IPS-20b (cell line): ENCODE measurements around the gene HOXC13.

ENCODE experiments used
- H3K27ac ChIP-seq: one replicate; pipeline ENCODE4 v1.5.1; 2013; ENCODE audit warnings: low read length
- H3K27me3 ChIP-seq: 2 replicates; pipeline ENCODE4 v1.6.1; 2013; ENCODE audit warnings: mild to moderate bottlenecking, low read length, inconsistent platforms; ENCODE audit not compliant: insufficient read depth
- H3K36me3 ChIP-seq: 2 replicates; pipeline ENCODE4 v1.6.1; 2013; ENCODE audit warnings: low read depth, mild to moderate bottlenecking, inconsistent platforms, low read length, moderate library complexity; ENCODE audit not compliant: insufficient read depth
- H3K4me1 ChIP-seq: 2 replicates; pipeline ENCODE4 v1.6.1; 2013; ENCODE audit warnings: mild to moderate bottlenecking, control low read depth, inconsistent platforms, low read length, moderate library complexity; ENCODE audit not compliant: insufficient read depth
- H3K4me3 ChIP-seq: 2 replicates; pipeline ENCODE4 v1.5.1; 2013; ENCODE audit warnings: mild to moderate bottlenecking, low read length, inconsistent platforms
- H3K9ac ChIP-seq: 2 replicates; pipeline ENCODE4 v1.6.1; 2013; ENCODE audit warnings: low read depth, mild to moderate bottlenecking, inconsistent platforms, low read length, moderate library complexity
- H3K9me3 ChIP-seq: 2 replicates; pipeline ENCODE4 v1.6.1; 2013; ENCODE audit warnings: mild to moderate bottlenecking, low read depth, low read length, inconsistent platforms; ENCODE audit not compliant: insufficient read depth

The HOXC13 gene

DNA sequence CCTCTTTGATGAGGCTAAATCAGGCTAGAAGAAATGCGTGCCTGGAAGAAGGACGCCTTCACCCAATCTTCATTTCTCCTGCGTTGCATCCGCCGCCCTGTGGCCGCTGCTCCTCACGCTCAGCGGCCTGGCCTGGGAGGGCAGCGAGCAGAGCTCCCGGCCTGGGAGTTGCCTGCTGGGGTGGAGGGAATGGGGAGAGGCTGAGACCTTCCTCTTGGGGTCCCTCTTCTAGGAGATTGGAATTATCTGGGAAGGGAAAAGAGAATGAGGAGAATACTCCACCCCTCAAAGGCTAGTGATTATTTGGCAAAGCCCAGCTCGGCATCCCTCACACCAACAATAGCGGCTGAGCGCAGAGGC lies 13.7 kb downstream of the HOXC13 start:
- peaks cover 100% of the 10 kb centered on the region for H3K27me3 ChIP-seq
- H3K4me1 ChIP-seq, result no peaks in the 10 kb centered on the region

DNA sequence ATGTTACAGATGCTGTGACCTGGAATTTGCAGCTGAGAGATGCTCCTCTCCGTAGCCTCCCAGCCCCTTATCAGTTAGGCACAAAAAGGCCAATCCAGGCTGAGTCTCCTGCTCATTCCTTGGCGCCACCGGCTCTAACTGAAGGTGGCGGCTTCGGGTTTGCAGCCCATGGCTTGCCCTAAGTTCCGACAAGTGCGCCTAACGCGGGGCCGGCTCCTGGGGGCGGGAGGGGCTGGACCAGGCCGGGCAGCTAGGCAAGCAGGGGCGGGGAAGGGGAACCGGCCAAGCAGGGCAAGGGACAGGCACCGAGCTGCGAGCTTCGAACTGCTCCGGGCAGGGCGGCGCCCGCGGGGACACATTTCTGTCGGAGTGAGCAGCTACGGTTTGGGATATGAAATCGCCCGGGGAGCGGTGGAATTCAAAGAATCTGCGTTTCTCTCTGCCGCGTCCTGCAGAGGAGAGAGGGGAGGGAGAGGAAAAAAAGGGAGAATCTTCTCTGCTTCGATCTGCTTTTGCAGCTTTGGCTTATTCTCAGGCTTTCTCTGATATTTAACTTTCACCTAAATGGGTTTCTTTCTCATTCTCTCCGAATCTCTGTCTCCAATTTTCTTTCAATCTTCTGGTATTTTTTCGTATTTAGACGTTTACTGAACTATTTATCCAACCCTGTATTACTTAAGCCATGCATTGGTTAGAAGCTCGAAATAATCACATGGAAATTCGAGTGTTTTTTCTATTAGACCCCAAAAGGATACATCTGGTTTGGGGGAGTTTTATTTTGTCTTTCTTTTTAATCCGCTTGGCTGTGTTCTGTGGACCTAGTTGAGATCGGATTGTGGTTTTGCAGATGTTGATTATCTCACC lies 14.5 kb downstream of the HOXC13 start:
- Histone ChIP-seq H3K9me3 (peaks cover 8% of the 10 kb centered on the region; the same call in 1 of the 2 replicates), H3K36me3 (no peaks in the 10 kb centered on the region), H3K27me3 (peaks cover 100% of the 10 kb centered on the region), H3K4me1 (no peaks in the 10 kb centered on the region), H3K27ac (no peak overlapping the region), H3K9ac (no peak overlapping the region), H3K4me3 (no peak overlapping the region)

More for the DNA sequence above, 13.7 kb downstream of the HOXC13 start:
- H3K4me3 ChIP-seq, result no peak overlapping the region
- H3K27ac ChIP-seq, result no peak overlapping the region
- H3K9me3 ChIP-seq, result peaks cover 8% of the 10 kb centered on the region; the same call in 1 of the 2 replicates
- no peak overlapping the region for H3K9ac ChIP-seq
- H3K36me3 ChIP-seq, result no peaks in the 10 kb centered on the region

DNA sequence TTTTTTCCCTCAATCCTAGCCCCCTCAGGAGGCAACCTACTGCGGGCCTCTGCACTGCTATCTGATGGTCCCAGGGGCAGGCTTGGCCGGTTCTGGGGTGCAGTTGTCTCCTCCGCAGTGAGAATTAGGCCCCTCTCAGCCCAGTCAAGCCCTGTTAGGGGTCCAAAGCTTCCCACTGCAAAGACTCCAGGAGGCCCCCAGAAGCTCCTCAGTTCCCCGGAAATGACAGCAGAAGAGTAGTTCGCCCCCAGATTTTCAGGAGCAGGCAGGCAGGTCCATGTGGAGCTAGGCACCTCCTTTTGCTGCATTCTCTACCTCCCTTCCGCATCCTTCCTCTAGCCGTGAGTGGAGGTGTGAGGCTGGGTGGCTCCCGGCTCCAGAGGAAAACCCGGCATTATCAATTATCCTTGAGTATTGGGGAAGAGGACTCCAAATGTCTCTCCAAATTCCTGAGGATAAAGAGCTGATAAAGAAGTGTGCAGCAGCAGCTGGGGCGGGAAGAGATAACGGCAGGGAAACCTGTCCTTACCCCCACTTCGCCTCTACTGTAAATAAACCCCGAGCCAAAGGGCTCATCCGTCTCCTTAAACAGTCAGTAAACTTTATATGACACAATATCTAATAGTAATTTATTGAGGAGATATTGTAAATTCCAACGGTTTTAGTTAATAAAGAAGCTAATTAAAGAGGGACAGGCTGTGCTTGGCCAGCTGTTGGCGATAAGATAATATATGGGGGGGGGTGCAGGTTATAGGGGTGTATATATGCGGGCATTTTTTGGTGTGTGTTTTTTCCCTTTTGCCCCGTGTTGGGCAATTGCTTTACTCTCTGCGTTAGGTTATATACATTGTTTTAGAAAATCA lies 15.4 kb downstream of the HOXC13 start:
- Histone ChIP-seq H3K4me3 (no peak overlapping the region), H3K36me3 (no peaks in the 10 kb centered on the region), H3K27ac (no peak overlapping the region), H3K9ac (no peak overlapping the region), H3K4me1 (no peaks in the 10 kb centered on the region), H3K9me3 (peaks cover 8% of the 10 kb centered on the region; the same call in 1 of the 2 replicates), H3K27me3 (peaks cover 100% of the 10 kb centered on the region)

DNA sequence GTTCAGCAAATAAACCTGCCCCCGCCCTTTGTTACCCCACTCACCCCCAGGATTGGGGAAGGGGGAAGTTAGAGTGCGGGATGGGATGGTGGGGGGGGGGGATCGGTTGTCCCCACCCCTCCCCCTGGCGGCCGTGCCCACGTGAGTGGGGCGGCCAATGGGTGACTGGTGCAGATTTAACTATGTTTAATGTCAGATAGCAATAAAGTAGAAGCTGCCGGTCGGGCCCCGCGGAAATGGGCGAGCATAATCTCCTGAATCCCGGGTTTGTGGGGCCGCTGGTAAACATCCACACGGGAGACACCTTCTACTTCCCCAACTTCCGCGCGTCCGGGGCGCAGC lies 16.0 kb downstream of the HOXC13 start, which contains the start of gene HOXC12:
Gene HOXC12, plus strand, starts transcription at position 210 of the 342 bp plus-strand sequence. Its CDS starts 27 bp downstream, at position 237.
- H3K4me3 ChIP-seq, result no peak within 1 kb of the TSS
- H3K27ac ChIP-seq, result no peak within 1 kb of the TSS
- H3K27me3 ChIP-seq, result peaks cover 100% of the 10 kb centered on the region

DNA sequence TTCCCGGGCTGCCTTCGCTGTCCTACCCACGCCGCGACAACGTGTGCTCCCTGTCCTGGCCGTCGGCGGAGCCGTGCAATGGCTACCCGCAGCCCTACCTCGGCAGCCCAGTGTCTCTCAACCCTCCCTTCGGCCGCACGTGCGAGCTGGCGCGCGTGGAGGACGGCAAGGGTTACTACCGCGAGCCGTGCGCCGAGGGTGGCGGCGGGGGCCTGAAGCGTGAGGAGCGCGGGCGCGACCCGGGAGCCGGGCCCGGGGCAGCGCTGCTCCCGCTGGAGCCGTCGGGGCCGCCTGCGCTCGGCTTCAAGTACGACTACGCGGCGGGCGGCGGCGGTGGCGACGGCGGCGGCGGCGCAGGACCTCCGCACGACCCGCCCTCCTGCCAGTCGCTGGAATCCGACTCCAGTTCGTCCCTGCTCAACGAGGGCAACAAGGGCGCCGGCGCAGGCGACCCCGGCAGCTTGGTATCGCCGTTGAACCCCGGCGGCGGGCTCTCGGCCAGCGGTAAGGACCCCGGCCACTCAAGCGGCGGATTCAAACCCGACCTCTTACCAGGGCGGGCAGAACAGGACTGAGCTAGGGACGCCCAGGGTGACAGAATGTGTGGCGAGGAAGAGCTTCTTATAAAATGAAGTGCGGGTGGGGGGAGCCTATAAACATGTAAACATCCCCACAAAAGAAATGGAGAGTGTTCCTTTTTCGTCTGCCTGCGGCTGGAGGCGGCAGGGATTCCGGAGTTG lies 16.6 kb downstream of the HOXC13 start:
- no peak overlapping the region for H3K27ac ChIP-seq
- peaks cover 8% of the 10 kb centered on the region; the same call in 1 of the 2 replicates for H3K9me3 ChIP-seq
- no peak overlapping the region for H3K9ac ChIP-seq
- H3K4me1 ChIP-seq, result no peaks in the 10 kb centered on the region
- no peaks in the 10 kb centered on the region for H3K36me3 ChIP-seq
- no peak overlapping the region for H3K4me3 ChIP-seq
- H3K27me3 ChIP-seq, result peaks cover 100% of the 10 kb centered on the region

More for the DNA sequence above, 16.0 kb downstream of the HOXC13 start, which contains the start of gene HOXC12:
- Histone ChIP-seq H3K9me3 (peaks cover 8% of the 10 kb centered on the region; the same call in 1 of the 2 replicates), H3K9ac (no peak within 1 kb of the TSS), H3K36me3 (no peaks in the 10 kb centered on the region), H3K4me1 (no peaks in the 10 kb centered on the region)

DNA sequence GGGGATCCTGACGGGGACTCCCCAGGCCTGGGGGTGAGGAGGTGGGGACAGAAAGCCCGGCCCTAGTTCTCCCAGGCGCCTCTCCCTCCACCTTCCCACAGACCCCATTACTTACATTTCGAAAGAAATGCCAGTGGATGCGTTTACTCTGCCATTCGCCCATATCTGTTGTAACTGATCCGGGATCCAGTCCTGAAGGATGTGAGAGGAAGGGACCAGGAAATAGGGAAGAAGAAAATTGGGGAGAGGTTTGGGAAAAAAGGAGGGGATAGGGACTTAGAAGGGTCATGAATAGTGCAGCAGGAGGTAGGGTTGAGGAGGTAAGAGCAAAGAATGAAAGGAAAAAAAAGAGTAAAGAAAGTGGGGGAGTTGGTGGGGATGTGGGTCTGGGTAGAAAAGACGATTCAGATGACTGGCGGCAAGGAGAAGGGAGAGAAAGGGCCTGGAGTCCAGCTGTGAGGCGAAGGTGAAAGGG lies 17.2 kb downstream of the HOXC13 start:
- Histone ChIP-seq H3K27ac (no peak overlapping the region), H3K27me3 (peaks cover 100% of the 10 kb centered on the region), H3K9me3 (peaks cover 8% of the 10 kb centered on the region; the same call in 1 of the 2 replicates), H3K4me1 (no peaks in the 10 kb centered on the region), H3K4me3 (no peak overlapping the region), H3K36me3 (no peaks in the 10 kb centered on the region), H3K9ac (no peak overlapping the region)

DNA sequence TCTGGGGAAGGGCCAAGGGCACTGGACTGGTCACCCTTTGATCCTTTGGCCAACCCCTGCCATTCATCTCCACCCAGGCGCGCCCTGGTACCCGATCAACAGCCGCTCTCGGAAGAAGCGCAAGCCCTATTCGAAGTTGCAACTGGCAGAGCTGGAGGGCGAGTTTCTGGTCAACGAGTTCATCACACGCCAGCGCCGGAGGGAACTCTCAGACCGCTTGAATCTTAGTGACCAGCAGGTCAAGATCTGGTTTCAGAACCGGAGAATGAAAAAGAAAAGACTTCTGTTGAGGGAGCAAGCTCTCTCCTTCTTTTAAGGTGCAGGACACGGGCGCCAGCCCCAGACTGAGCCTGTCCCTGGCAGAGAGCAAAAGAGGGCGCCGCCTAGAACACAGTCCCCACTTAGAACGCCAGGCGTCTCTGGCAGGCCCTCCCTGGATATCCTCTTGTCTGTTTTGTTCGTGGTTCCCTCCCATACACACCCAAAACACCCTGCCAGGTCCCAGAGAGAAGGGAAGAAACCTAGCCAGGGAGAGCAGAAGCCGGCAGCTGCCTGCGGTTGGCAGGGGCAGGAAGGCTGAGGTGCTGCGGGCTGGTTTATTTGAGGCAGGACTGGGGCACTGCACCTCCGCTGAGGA lies 17.7 kb downstream of the HOXC13 start:
- Histone ChIP-seq H3K27me3 (peaks cover 100% of the 10 kb centered on the region), H3K36me3 (no peaks in the 10 kb centered on the region), H3K9ac (no peak overlapping the region), H3K4me3 (no peak overlapping the region), H3K9me3 (peaks cover 8% of the 10 kb centered on the region; the same call in 1 of the 2 replicates), H3K4me1 (no peaks in the 10 kb centered on the region), H3K27ac (no peak overlapping the region)

DNA sequence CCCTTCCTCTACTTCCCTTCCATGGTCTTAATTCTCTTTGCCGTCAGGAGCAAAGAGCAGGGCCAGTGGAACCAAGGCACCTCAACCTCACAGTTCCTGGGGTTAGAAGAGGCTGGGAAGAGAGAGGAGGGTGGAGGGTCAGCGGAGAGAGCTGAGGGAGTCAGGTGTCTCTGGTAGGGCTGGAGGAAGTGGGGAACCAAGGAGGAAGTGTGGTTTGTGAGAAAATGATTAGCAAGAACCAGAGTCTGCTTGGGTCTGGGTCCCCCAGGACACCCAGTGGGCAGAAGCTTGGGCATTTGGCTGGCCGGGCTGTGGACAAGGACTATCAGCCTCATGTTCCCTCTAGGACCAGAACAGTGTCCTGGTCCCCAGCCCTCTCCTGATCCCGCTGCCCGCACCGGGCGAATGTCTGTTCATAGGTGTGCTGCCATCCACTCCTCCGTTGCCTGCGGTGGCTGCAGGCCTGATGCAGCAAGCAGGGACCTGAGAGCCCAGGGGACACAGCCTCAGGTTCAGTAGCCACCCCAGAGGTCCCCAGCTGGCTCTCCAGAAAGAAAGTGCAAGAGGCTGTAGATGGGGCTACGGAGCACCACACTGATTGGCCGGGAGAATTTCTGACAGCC lies 18.4 kb downstream of the HOXC13 start:
- no peaks in the 10 kb centered on the region for H3K36me3 ChIP-seq
- no peak overlapping the region for H3K9ac ChIP-seq
- H3K27ac ChIP-seq, result no peak overlapping the region
- H3K4me1 ChIP-seq, result no peaks in the 10 kb centered on the region
- peaks cover 100% of the 10 kb centered on the region for H3K27me3 ChIP-seq
- H3K4me3 ChIP-seq, result no peak overlapping the region
- H3K9me3 ChIP-seq, result peaks cover 8% of the 10 kb centered on the region; the same call in 1 of the 2 replicates

DNA sequence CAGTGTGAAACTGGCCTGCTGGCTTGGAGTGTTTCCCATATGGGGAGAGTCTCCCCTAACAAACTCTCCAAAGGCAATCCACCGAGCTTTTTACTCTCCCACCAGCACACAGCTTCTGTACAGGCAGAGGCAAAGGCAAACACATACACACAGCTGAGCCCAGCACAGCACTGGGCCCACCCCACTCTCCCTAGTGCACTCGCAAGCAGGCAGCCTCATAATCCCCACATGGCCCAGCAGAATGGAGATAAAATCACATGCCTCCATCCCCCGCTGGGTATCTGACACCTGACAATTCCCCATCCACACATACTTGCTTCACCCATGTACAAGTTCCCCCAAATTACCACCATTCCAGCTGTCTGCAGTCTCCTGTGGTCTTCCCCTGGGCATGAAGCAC lies 19.5 kb downstream of the HOXC13 start:
- peaks cover 100% of the 10 kb centered on the region for H3K27me3 ChIP-seq
- H3K27ac ChIP-seq, result no peak overlapping the region
- no peaks in the 10 kb centered on the region for H3K4me1 ChIP-seq
- H3K4me3 ChIP-seq, result no peak overlapping the region
- peaks cover 8% of the 10 kb centered on the region; the same call in 1 of the 2 replicates for H3K9me3 ChIP-seq
- H3K9ac ChIP-seq, result no peak overlapping the region
- no peaks in the 10 kb centered on the region for H3K36me3 ChIP-seq

DNA sequence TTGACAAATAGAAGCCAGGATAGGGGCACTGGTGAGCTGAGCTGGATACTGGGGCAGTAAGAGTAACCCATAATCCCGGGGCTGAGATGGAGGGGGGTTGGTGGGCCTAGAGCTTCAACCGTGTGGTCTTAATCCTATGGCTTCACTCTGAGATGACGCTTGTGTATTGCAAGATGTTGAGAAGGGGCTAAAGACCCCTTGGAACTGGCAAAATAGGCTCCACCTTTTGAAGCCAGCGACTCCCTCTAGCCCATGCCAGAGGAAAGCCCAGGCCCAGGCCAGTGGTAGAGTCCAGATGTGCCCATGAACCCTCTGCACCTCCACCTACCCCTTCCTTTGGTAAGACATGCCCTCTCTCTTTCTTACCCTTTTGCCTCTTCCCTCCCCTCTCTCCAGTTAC lies 20.7 kb downstream of the HOXC13 start:
- no peaks in the 10 kb centered on the region for H3K4me1 ChIP-seq
- no peak overlapping the region for H3K4me3 ChIP-seq
- H3K36me3 ChIP-seq, result no peaks in the 10 kb centered on the region
- no peak overlapping the region for H3K9ac ChIP-seq
- no peak overlapping the region for H3K27ac ChIP-seq
- peaks cover 8% of the 10 kb centered on the region; the same call in 1 of the 2 replicates for H3K9me3 ChIP-seq
- peaks cover 100% of the 10 kb centered on the region for H3K27me3 ChIP-seq
